Kidney (tissue), 14 donors: Measurements from ENCODE around the gene ATG4D. TPM values are rescaled to one million over a fixed set of nuclear protein-coding genes. Genes with fewer than 3 reads are reported as not detected.

Experiments
- DNase-seq, 5 donors: peaks; one replicate each; pipeline ENCODE4 v3.0.0-alpha.2; 2013 to 2020
- FAIRE-seq: peaks from 2 replicates; lab custom pipeline; 2012; peaks lifted over from hg19 to GRCh38; lab: Jason Lieb, UNC
- H3K27ac ChIP-seq, 2 donors: one replicate each; pipeline ENCODE4 v1.7.0; 2013; ENCODE audit warnings: low read depth in 2 of 2, low read length in 2 of 2, inconsistent platforms in 1 of 2
- H3K27me3 ChIP-seq: one replicate; pipeline ENCODE4 v1.7.1; 2013; ENCODE audit warnings: low read length, inconsistent platforms; ENCODE audit not compliant: control insufficient read depth, insufficient read depth
- H3K36me3 ChIP-seq, 3 donors: one replicate each; pipeline versions ENCODE4 v1.7.0 to v1.7.1; 2013; ENCODE audit warnings: low read length in 3 of 3, control low read depth in 1 of 3, inconsistent platforms in 1 of 3; ENCODE audit not compliant: insufficient read depth in 3 of 3, control insufficient read depth in 2 of 3
- H3K4me1 ChIP-seq, 3 donors: one replicate each; pipeline versions ENCODE4 v1.7.0 to v1.7.1; 2013; ENCODE audit warnings: low read length in 3 of 3, inconsistent platforms in 1 of 3, low read depth in 1 of 3; ENCODE audit not compliant: control insufficient read depth in 2 of 3, insufficient read depth in 2 of 3
- H3K4me3 ChIP-seq, 3 donors: one replicate each; pipeline versions ENCODE4 v1.7.0 to v1.8.1; 2013; ENCODE audit warnings: low read length in 3 of 3, control low read depth in 1 of 3, inconsistent platforms in 1 of 3
- H3K9ac ChIP-seq, 3 donors: one replicate each; pipeline versions ENCODE4 v1.7.0 to v1.7.1; 2013; ENCODE audit warnings: low read length in 3 of 3, control low read depth in 1 of 3, inconsistent platforms in 1 of 3
- H3K9me3 ChIP-seq, 3 donors: one replicate each; pipeline versions ENCODE4 v1.7.0 to v1.7.1; 2013; ENCODE audit warnings: low read length in 3 of 3, control low read depth in 1 of 3, inconsistent platforms in 1 of 3; ENCODE audit not compliant: control insufficient read depth in 2 of 3, insufficient read depth in 1 of 3
- intact Hi-C: fragments of 100-400 bp; cut with DNase I; formaldehyde crosslinking; loops from one replicate; pipeline ENCODE4 v1.11.1; 2022
- polyA plus RNA-seq: library from polyadenylated mRNA; stranded (reverse); fragments of 350-450 nt; fragmentation: Illumina TruSeq; extraction: RNeasy Lipid Tissue Mini Kit (QIAGEN cat#74804); gene quantifications from one replicate; pipeline ENCODE4 v1.2.3, GENCODE V29; 2014; ENCODE audit warnings: low read depth, low replicate concordance; ENCODE audit not compliant: insufficient read depth
- total RNA-seq: library from RNA; stranded (reverse); fragmentation: NEBNext Ultra II Directional; extraction: Animal tissue kit (Norgen Biotek cat#: 25700); gene quantifications from one replicate; pipeline ENCODE4 v1.2.1, GENCODE V29; 2021
- TF ChIP-seq, protein P1 (sequence below): IDR thresholded peaks from 3 replicates; pipeline ENCODE4 v1.5.1; 2012; ENCODE audit warnings: mild to moderate bottlenecking, moderate library complexity, borderline replicate concordance; ENCODE audit not compliant: insufficient read depth; ENCODE audit errors: extremely low read depth
- donor health status: control.
- donor health status: control.
- donor health status: control.
- donor health status: control.
- donor health status: control.
- donor health status: DM: yes; HTN: yes; CAD: no.
- donor health status: Normal renal cell carcinoma (clear cell type).

ATG4D gene
- total and polyA plus RNA-seq, 2 donors from 2014 or later = 32.7 to 91.7 TPM

DNA sequence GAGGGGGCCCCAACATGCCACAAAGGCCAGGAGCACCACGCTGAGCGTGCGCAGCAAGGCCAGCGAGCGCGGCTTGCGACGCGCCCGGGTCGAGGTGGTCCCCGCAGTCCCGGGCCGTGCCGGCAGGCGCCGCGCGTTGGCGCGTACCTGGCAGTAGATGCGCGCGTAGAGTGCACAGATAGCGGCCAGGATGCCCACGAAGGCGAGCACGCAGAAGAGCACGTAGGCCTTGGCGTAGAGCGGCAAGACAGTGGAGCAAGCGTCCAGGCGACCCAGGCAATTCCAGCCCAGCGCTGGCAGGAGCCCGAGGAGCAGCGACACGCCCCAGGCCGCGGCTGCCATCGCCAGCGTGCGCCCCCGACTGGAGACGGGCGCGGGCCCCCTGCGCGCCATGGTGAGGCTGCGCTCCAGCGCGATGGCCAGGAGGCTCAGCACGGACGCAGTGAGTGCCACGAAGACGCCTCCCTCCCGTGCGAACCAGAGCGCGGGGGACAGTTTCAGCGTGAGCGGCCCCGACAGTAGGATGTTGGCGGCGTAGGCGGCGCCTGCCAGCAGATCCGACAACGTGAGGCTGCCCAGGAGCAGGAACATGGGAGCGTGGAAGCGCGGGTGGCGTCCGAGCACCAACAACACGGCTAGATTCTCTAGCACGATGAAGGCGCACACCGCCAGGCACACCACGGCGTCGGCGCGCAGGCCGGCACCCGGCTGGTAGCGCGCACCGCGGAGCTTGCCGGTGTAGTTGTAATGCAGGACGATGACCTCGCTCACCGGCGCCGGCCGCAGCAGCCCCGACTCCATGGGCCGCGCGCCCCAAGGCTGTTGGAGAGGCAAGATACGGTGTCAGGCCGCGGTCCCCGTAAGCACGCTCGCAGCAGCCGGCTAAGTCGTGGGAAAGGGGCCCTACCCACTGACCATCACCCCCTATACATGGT, 29.2 kb upstream of the ATG4D start:
- Histone ChIP-seq H3K27me3 (peaks cover 35% of the 10 kb centered on the region), H3K9me3 (no peaks in the 10 kb centered on the region), H3K4me3 (no peak overlapping the region), H3K4me1 (peaks cover 0 to 6% (median 4%) of the 10 kb centered on the region in 3 donors), H3K27ac (no peak overlapping the region), H3K9ac (no peak overlapping the region), H3K36me3 (no peaks in the 10 kb centered on the region)
- intact Hi-C loops = no loop called here
- FAIRE-seq (no peak), DNase-seq (peak in 3 of 5 donors; percentile 29 to 49 (median 38))
- TF ChIP-seq, protein P1, sequence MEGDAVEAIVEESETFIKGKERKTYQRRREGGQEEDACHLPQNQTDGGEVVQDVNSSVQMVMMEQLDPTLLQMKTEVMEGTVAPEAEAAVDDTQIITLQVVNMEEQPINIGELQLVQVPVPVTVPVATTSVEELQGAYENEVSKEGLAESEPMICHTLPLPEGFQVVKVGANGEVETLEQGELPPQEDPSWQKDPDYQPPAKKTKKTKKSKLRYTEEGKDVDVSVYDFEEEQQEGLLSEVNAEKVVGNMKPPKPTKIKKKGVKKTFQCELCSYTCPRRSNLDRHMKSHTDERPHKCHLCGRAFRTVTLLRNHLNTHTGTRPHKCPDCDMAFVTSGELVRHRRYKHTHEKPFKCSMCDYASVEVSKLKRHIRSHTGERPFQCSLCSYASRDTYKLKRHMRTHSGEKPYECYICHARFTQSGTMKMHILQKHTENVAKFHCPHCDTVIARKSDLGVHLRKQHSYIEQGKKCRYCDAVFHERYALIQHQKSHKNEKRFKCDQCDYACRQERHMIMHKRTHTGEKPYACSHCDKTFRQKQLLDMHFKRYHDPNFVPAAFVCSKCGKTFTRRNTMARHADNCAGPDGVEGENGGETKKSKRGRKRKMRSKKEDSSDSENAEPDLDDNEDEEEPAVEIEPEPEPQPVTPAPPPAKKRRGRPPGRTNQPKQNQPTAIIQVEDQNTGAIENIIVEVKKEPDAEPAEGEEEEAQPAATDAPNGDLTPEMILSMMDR = no peak

DNA sequence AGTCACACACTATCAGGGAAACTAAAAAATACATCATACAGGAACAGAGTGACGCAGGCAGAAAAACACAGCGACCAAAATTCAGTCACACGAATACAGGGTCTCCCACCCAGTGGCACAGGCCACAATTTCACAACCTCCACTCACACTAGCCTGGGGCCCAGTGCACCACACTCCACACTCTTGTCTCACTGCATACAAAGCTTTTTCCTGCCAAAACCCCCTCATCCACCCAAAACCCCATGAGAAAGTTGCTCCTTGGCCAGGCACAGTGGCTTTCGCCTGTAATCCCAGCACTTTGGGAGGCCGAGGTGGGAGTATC, 27.7 kb upstream of the ATG4D start:
- TF ChIP-seq, protein P1 = no peak
- peaks cover 0 to 6% (median 4%) of the 10 kb centered on the region in 3 donors for H3K4me1 ChIP-seq
- DNase-seq = no peak
- H3K27me3 ChIP-seq = peaks cover 35% of the 10 kb centered on the region
- H3K9me3 ChIP-seq = no peaks in the 10 kb centered on the region
- H3K4me3 ChIP-seq = no peak overlapping the region
- H3K27ac ChIP-seq = no peak overlapping the region
- H3K36me3 ChIP-seq = no peaks in the 10 kb centered on the region
- intact Hi-C loops = no loop called here
- H3K9ac ChIP-seq = no peak overlapping the region
- FAIRE-seq = no peak

DNA sequence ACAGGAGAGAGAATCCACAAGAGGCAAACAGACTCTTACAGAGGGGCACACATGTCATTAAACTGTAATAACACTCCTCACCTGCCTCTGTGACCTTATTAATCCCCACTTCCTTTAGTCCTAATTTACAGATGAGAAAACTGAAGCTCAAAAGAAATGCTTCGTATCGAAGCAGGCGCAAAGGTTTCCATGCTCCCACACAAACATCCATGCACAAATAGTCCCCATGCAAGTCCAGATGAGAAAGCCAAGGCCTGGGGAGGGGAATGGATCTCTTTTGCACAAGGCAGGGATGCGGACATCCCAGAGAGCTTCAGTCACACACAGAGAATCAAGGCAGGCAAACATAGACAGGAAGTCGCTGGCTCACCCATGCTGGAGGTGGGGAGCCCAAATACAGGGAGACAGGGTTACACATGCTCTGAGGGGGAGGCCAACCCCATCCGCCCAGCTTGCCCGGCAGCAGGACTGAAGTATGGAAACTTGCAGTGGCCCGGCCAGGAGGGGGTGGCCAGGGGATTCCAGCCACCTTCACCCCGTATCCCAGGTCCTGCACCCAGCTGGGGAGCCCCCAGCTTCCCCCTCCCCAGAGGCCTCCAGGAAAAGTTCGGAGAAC, 26.9 kb upstream of the ATG4D start:
- DNase-seq = no peak
- Histone ChIP-seq H3K9me3 (no peaks in the 10 kb centered on the region), H3K4me3 (peak overlapping the region in 1 of 3 donors; percentile 35), H3K27ac (no peak overlapping the region), H3K36me3 (no peaks in the 10 kb centered on the region), H3K27me3 (peaks cover 35% of the 10 kb centered on the region), H3K4me1 (peaks cover 0 to 6% (median 4%) of the 10 kb centered on the region in 3 donors), H3K9ac (no peak overlapping the region)
- TF ChIP-seq, protein P1 = no peak
- intact Hi-C loops = no loop called here
- FAIRE-seq = no peak
